ENCODE measurements around the gene EDEM2. TPM values are rescaled to one million over a fixed set of nuclear protein-coding genes. Genes with fewer than 3 reads are reported as not detected.
"Not testable (repeated sequence)": the region's sequence is repeated elsewhere in the genome, so short reads cannot be mapped to it uniquely, and the experiment has no call there.

Gene EDEM2
- total RNA-seq, 1 donor from 2014 or later = 58.6 TPM

GRCh38 chr20:35088231-35089145 lies 58.6 kb downstream of the EDEM2 start:
- no peak for DNase-seq (ENCODE audit: low spot score)

DNA sequence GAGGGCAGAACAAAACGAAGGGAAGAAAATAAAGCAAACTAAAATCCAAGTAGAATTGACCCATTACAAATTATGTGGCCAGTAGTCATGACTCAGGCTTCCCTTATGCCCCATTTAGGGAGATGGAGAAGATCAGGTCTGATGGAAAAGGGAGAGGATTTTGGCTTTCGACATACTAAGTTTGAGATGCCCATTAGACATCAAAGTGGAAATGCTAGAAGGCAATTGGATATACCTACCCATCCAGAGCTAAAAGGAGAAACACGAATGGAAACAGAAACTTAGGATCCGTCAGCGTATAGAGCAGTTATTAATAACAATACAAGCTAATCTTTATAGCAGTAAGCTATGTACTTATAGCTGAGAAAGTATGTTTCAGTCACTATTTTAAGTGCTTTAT lies 59.3 kb downstream of the EDEM2 start:
- no peak for DNase-seq (ENCODE audit: low spot score)

DNA sequence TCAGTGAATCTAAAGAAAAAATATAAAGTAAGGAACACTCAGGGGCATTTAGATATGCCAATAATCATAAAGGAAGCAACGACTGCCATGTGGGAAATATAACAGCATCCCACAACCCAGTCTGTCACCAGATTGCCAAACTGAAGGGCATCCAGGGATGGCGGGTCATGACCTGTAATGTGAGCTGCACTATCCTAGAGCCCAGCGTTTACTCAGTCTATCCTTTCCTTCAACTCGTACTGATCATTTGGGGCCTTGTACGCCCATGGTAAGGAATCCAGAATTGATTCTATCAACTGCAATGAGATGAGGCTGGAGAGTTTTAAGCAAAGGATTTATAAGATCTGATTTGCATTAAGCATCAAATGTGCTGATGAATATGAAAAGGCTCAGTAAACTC lies 59.8 kb downstream of the EDEM2 start:
- no peak for DNase-seq (ENCODE audit: low spot score)

GRCh38 chr20:35085477-35086225 lies 61.5 kb downstream of the EDEM2 start:
- no peak for DNase-seq (ENCODE audit: low spot score)

DNA sequence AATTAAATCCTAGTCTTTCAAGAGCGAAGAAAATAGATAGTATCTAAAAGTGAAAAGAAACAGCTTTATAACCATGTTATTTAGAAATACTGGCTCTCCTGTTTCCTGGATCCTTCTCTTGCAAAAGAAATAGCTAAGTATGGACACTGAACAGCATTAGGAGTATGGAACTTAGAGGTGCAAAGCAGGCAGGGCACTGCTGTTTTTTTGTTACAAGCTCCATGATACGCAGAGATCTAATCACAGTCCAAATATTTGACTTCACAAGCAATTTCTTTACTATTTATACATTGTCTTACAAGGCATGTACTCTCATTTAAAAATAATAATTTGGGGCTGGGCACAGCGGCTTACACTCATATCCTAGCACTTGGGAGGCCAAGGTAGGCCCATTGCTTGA lies 62.1 kb downstream of the EDEM2 start:
- DNase-seq (ENCODE audit: low spot score) = no peak

DNA sequence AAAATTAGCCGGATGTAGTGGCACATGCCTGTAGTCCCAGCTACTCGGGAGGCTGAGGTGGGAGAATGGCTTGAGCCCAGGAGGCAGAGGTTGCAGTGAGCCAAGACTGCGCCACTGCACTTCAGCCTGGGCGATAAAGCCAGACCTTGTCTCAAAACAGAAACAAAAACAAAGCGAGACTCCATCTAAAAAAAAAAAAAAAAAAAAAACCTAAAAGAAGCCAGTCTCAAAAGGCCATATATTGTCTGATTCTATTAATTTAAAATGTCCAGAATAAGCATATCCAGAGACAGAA lies 66.8 kb downstream of the EDEM2 start:
- not testable (repeated sequence) for DNase-seq (ENCODE audit: low spot score)

DNA sequence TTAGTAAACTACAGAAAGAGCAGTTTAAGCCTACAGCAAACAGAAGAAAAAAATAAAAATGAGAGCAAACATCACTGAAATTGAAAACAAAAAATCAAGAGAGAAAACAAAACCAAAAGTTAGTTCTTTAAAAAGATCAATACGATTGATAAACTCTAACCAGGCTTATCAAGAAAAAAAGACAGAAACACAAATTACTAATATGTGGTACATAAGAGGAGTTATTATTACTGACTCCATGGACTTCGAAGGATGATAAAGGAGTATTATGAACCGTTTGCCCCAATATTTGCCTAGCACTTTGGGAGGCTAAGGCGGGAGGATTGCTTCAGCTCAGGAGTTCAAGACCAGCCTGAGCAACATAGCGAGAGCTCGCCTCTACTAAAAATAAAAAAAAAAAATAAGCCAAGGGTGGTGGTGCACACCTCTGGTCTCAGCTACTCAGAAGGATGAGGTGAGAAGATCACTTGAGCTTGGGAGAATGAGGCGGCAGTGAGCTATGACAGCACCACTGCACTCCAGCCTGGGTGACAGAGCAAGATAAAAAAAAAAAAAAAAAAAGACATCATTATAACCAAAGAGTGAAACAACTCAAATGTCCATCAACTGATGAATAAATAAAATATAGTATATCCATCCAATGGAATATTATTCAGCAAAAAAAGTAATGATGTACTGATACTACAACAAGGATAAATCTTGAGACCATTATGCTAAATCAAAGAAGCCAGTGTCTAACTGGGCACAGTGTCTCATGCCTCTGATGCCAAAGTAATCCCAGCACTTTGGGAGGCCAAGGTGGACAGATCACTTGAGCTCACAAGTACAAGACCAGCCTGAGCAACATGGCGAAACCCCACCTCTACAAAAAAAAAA lies 67.4 kb downstream of the EDEM2 start:
- no peak for DNase-seq (ENCODE audit: low spot score)

- no peak for DNase-seq (ENCODE audit: low spot score)
Observed at GRCh38 chr20:35077872-35078271, 69.3 kb downstream of the EDEM2 start.

GRCh38 chr20:35077341-35077740 lies 69.8 kb downstream of the EDEM2 start:
- no peak for DNase-seq (ENCODE audit: low spot score)

GRCh38 chr20:35071436-35072153 lies 75.5 kb downstream of the EDEM2 start:
- DNase-seq (ENCODE audit: low spot score) = not testable (repeated sequence)

- no peak for DNase-seq (ENCODE audit: low spot score)
Observed at GRCh38 chr20:35066194-35066593, 80.9 kb downstream of the EDEM2 start.

Other genes with a start within 250 kb of the EDEM2 start
- gene GSS, start 191.5 kb downstream of the EDEM2 start, total RNA-seq = 33.3 TPM
- 0.06 TPM for gene MYH7B, start 191.5 kb downstream of the EDEM2 start, total RNA-seq
- 85.2 TPM for gene TRPC4AP, start 54.5 kb downstream of the EDEM2 start, total RNA-seq
- 103 TPM for gene PROCR, start 24.7 kb upstream of the EDEM2 start, total RNA-seq
- gene MMP24, start 79.4 kb upstream of the EDEM2 start, total RNA-seq = 0.35 TPM
- 87.6 TPM for gene MMP24OS, start 130.8 kb upstream of the EDEM2 start, total RNA-seq
- 93.1 TPM for gene EIF6, start 137.4 kb upstream of the EDEM2 start, total RNA-seq
- gene FAM83C, start 145.1 kb upstream of the EDEM2 start, total RNA-seq = not detected

All from mesenteric fat pad (tissue), 1 donor.